GM12878 (cell line): ENCODE results near the gene AHCYL2. TPM values are rescaled to one million over a fixed set of nuclear protein-coding genes. Genes with fewer than 3 reads are reported as not detected.

Experiments
- CBFB ChIP-seq: IDR thresholded peaks from 2 replicates; pipeline ENCODE4 v1.6.1; 2016; ENCODE audit warnings: antibody characterized with exemption, low read depth
- CBX5 ChIP-seq: sonication (generic); IDR thresholded peaks from 2 replicates; pipeline ENCODE4 v1.6.1; 2016; ENCODE audit warnings: low read depth, moderate library complexity, mild to moderate bottlenecking, inconsistent platforms
- CHD1 ChIP-seq: IDR thresholded peaks from 2 replicates; pipeline ENCODE4 v1.6.1; 2012; ENCODE audit warnings: low read depth, low read length, improper control_type of control experiment
- EGR1 ChIP-seq, 2 experiments: IDR thresholded peaks; 1 replicate in 1 of 2; 2 replicates in 1 of 2; pipeline ENCODE4 v1.6.1; 2011 to 2012; ENCODE audit warnings: low read depth in 2 of 2, low read length in 2 of 2, borderline replicate concordance in 1 of 2, mild to moderate bottlenecking in 1 of 2, moderate library complexity in 1 of 2
- FOXM1 ChIP-seq: IDR thresholded peaks from 2 replicates; pipeline ENCODE4 v1.6.1; 2012; ENCODE audit warnings: low read depth, mild to moderate bottlenecking, inconsistent platforms, low read length, moderate library complexity
- IKZF1 ChIP-seq: fragments of 450-650 bp; conservative IDR thresholded peaks from 2 replicates; pipeline ENCODE4 v1.6.1; 2017; ENCODE audit warnings: antibody characterized with exemption, mild to moderate bottlenecking
- KDM1A ChIP-seq: fragments of 200-600 bp; sonication (generic); IDR thresholded peaks from 2 replicates; pipeline ENCODE4 v1.6.1; 2016; ENCODE audit warnings: borderline replicate concordance
- NR2F1 ChIP-seq: fragments of 450-650 bp; conservative IDR thresholded peaks from 2 replicates; pipeline ENCODE4 v1.6.1; 2017; ENCODE audit warnings: mild to moderate bottlenecking
- PAX5 ChIP-seq: IDR thresholded peaks from 2 replicates; pipeline ENCODE4 v1.6.1; 2011; ENCODE audit warnings: low read depth, low read length, borderline replicate concordance
- RB1 ChIP-seq: fragments of 450-650 bp; formaldehyde crosslinking; IDR thresholded peaks from 2 replicates; pipeline ENCODE4 v1.6.1; 2017; ENCODE audit warnings: mild to moderate bottlenecking, borderline replicate concordance
- RCOR1 ChIP-seq: conservative IDR thresholded peaks from 2 replicates; pipeline ENCODE4 v1.6.1; 2012; ENCODE audit warnings: low read depth, low read length, improper control_type of control experiment
- ZBTB33 ChIP-seq: fragments of 450-650 bp; IDR thresholded peaks from 2 replicates; pipeline ENCODE4 v1.6.1; 2017; ENCODE audit warnings: mild to moderate bottlenecking
- ZBTB4 ChIP-seq: fragments of 450-650 bp; formaldehyde crosslinking; IDR thresholded peaks from 2 replicates; pipeline ENCODE4 v1.4.0; 2022; ENCODE audit warnings: mild to moderate bottlenecking, moderate library complexity
- polyA plus RNA-seq, 11 experiments: library from polyadenylated mRNA; depleted of rRNA in 4 of 11; unstranded in 6 of 11; stranded (reverse) in 5 of 11; fragments of >200 nt; fragmentation: Nextera tagmentation in 4 of 11; fragmentation: Illumina TruSeq in 1 of 11; extraction: Ambion mirVana in 4 of 11; extraction: Trizol in 1 of 11; gene quantifications; 1 replicate in 1 of 11; 2 replicates in 10 of 11; pipeline versions ENCODE4 v1.2.1 to v1.2.3, GENCODE V29; 2011 to 2016; ENCODE audit warnings: inconsistent platforms in 2 of 11, missing spikeins in 2 of 11, low read depth in 1 of 11
- total RNA-seq, 4 experiments: library from RNA; depleted of rRNA in 3 of 4; stranded (reverse); fragments of >200 nt in 3 of 4; fragmentation: Illumina TruSeq in 1 of 4; extraction: Trizol in 1 of 4; gene quantifications; 2 replicates each; pipeline versions ENCODE4 v1.2.1 to v1.2.3, GENCODE V29; 2013 to 2021
- TF ChIP-seq, protein P1 (sequence below): fragments of 450-650 bp; IDR thresholded peaks from 2 replicates; pipeline ENCODE4 v1.6.1; 2016; ENCODE audit warnings: mild to moderate bottlenecking
- TF ChIP-seq, protein P2 (sequence below): fragments of 450-650 bp; formaldehyde crosslinking; IDR thresholded peaks from 2 replicates; pipeline ENCODE4 v1.4.0; 2020; ENCODE audit warnings: mild to moderate bottlenecking, moderate library complexity

The AHCYL2 gene
- total and polyA plus RNA-seq, 10 of the 15 experiments (the other 5 are each of a cell fraction or from before 2014, with no cell fraction given) = 1.7 to 29.1 (median 5.4) TPM

DNA sequence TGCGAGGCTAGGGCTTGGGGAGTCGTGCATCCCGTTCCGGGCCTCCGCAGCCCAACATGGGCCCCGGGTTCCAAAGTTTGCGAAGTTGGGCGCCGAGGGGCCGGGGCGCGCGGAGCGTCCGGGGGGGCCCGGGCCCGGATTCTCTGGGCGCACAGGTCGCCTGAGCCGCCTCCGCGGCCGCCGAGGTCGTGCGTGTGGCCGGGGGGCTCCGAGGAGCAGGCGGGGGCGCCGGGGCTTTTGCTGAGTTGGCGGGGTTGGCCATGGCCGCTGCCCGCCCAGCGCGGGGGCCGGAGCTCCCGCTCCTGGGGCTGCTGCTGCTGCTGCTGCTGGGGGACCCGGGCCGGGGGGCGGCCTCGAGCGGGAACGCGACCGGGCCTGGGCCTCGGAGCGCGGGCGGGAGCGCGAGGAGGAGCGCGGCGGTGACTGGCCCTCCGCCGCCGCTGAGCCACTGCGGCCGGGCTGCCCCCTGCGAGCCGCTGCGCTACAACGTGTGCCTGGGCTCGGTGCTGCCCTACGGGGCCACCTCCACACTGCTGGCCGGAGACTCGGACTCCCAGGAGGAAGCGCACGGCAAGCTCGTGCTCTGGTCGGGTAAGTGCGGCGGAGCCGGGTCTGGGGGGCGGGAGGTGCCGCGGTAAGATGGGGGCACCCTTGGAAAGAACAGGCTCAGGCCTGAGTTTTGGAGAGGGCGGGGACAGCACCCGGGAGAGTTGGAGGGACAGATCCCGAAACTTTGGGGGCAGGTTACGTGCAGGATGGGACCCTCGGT lies 35.8 kb upstream of the AHCYL2 start (continued):
- TF ChIP-seq PAX5 = no peak
- no peak for TF ChIP-seq FOXM1
- no peak for TF ChIP-seq ZBTB33
- TF ChIP-seq ZBTB4 = no peak
- TF ChIP-seq KDM1A = no peak
- TF ChIP-seq CBFB = no peak
- TF ChIP-seq IKZF1 = peak; percentile 41
- no peak for TF ChIP-seq RB1
- TF ChIP-seq, protein P1, sequence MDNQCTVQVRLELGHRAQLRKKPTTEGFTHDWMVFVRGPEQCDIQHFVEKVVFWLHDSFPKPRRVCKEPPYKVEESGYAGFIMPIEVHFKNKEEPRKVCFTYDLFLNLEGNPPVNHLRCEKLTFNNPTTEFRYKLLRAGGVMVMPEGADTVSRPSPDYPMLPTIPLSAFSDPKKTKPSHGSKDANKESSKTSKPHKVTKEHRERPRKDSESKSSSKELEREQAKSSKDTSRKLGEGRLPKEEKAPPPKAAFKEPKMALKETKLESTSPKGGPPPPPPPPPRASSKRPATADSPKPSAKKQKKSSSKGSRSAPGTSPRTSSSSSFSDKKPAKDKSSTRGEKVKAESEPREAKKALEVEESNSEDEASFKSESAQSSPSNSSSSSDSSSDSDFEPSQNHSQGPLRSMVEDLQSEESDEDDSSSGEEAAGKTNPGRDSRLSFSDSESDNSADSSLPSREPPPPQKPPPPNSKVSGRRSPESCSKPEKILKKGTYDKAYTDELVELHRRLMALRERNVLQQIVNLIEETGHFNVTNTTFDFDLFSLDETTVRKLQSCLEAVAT = no peak
- no peak for TF ChIP-seq CBX5
- TF ChIP-seq, protein P2, sequence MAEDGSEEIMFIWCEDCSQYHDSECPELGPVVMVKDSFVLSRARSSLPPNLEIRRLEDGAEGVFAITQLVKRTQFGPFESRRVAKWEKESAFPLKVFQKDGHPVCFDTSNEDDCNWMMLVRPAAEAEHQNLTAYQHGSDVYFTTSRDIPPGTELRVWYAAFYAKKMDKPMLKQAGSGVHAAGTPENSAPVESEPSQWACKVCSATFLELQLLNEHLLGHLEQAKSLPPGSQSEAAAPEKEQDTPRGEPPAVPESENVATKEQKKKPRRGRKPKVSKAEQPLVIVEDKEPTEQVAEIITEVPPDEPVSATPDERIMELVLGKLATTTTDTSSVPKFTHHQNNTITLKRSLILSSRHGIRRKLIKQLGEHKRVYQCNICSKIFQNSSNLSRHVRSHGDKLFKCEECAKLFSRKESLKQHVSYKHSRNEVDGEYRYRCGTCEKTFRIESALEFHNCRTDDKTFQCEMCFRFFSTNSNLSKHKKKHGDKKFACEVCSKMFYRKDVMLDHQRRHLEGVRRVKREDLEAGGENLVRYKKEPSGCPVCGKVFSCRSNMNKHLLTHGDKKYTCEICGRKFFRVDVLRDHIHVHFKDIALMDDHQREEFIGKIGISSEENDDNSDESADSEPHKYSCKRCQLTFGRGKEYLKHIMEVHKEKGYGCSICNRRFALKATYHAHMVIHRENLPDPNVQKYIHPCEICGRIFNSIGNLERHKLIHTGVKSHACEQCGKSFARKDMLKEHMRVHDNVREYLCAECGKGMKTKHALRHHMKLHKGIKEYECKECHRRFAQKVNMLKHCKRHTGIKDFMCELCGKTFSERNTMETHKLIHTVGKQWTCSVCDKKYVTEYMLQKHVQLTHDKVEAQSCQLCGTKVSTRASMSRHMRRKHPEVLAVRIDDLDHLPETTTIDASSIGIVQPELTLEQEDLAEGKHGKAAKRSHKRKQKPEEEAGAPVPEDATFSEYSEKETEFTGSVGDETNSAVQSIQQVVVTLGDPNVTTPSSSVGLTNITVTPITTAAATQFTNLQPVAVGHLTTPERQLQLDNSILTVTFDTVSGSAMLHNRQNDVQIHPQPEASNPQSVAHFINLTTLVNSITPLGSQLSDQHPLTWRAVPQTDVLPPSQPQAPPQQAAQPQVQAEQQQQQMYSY (CRISPR knock-in tag) = no peak
- no peak for TF ChIP-seq CHD1
- no peak; a peak in 1 of 3 replicates for TF ChIP-seq EGR1 (IDR thresholded peaks at IDR 0.05; ENCODE audit: borderline replicate concordance in 1 of 2, low read depth in 2 of 2, low read length in 2 of 2)
- no peak for TF ChIP-seq RCOR1
- TF ChIP-seq NR2F1 = 0 out of 2 replicates have a peak, but pooled peaks have one; percentile 31
